Mucosa of descending colon (tissue), 3 donors: Measurements from ENCODE around the gene OAS3. TPM values are rescaled to one million over a fixed set of nuclear protein-coding genes. Genes with fewer than 3 reads are reported as not detected.
A peak's percentile ranks its signal among the peaks of the same experiment; 100 is the strongest.

Source experiments
- ATAC-seq: fragments of 200-7000 bp; cut with Tn5 transposase; one replicate; pipeline ENCODE4 v1.9.1; 2020; ENCODE audit warnings: mild to moderate bottlenecking, moderate library complexity
- DNase-seq, 3 donors: peaks; one replicate each; pipeline ENCODE4 v3.0.0-alpha.2; 2020
- H3K36me3 ChIP-seq: fragments of 200-600 bp; one replicate; pipeline ENCODE4 v1.8.0; 2021; ENCODE audit warnings: low read depth, mild to moderate bottlenecking
- H3K4me1 ChIP-seq: fragments of 200-600 bp; one replicate; pipeline ENCODE4 v1.8.0; 2021; ENCODE audit warnings: low read depth, mild to moderate bottlenecking
- H3K4me3 ChIP-seq: fragments of 200-600 bp; one replicate; pipeline ENCODE4 v1.8.0; 2021; ENCODE audit warnings: mild to moderate bottlenecking
- H3K9me3 ChIP-seq: fragments of 200-600 bp; one replicate; pipeline ENCODE4 v1.8.0; 2021; ENCODE audit warnings: mild to moderate bottlenecking
- intact Hi-C, 2 donors: fragments of 100-400 bp; cut with DNase I in 1 of 2; cut with micrococcal nuclease in 1 of 2; formaldehyde crosslinking; loops; one replicate each; pipeline versions ENCODE4 v1.11.0 to v1.11.1; 2022; cut with DNase I, micrococcal nuclease
- total RNA-seq, 3 donors: library from RNA; stranded (reverse); fragmentation: NEBNext Ultra II Directional in 2 of 3; extraction: Animal tissue kit (Norgen Biotek cat#: 25700) in 2 of 3; gene quantifications; one replicate each; pipeline versions ENCODE4 v1.2.1 to v1.2.4, GENCODE V29; 2021 to 2023
- TF ChIP-seq, protein P1 (sequence below): fragments of 200-600 bp; IDR thresholded peaks from one replicate; pipeline ENCODE4 v1.8.0; 2022; ENCODE audit warnings: antibody characterized with exemption, mild to moderate bottlenecking
- donor health status: DM: no; HTN: no; CAD: no; lungs with moderate emphysema.
- donor health status: DM: no; HTN: no; CAD: no.
- donor health status: DM: no; HTN: yes; CAD: no.

OAS3 gene
- total RNA-seq, 3 donors from 2014 or later = 14.8 to 27.4 (median 22.3) TPM

DNA sequence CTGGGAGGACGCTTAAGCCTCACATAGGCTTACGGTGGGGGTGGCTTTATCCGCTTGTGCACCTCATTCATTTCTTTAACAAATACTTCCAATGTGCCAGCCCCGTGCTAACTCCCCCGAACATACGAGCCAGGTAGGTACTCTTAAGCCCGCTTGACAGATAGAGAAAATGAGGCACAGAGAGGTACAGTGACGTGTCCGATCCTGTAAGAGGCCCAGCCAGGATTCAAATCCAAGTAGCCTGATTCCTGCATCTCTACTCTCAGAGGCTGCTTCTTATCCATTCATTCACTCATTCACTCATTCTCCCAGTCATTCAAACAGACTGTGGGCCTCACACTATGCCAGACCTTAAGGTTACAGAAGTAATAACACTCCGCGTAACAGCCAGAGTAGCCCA, 477 bp downstream of the OAS3 start:
- Histone ChIP-seq H3K4me1 (peaks cover 8% of the 10 kb centered on the region), H3K4me3 (peak overlapping the region; percentile 43), H3K36me3 (no peaks in the 10 kb centered on the region), H3K9me3 (no peaks in the 10 kb centered on the region)
- DNase-seq = no peak
- TF ChIP-seq, protein P1, sequence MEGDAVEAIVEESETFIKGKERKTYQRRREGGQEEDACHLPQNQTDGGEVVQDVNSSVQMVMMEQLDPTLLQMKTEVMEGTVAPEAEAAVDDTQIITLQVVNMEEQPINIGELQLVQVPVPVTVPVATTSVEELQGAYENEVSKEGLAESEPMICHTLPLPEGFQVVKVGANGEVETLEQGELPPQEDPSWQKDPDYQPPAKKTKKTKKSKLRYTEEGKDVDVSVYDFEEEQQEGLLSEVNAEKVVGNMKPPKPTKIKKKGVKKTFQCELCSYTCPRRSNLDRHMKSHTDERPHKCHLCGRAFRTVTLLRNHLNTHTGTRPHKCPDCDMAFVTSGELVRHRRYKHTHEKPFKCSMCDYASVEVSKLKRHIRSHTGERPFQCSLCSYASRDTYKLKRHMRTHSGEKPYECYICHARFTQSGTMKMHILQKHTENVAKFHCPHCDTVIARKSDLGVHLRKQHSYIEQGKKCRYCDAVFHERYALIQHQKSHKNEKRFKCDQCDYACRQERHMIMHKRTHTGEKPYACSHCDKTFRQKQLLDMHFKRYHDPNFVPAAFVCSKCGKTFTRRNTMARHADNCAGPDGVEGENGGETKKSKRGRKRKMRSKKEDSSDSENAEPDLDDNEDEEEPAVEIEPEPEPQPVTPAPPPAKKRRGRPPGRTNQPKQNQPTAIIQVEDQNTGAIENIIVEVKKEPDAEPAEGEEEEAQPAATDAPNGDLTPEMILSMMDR = no peak
- peak; percentile 7 for ATAC-seq
- intact Hi-C loops = no loop called here

DNA sequence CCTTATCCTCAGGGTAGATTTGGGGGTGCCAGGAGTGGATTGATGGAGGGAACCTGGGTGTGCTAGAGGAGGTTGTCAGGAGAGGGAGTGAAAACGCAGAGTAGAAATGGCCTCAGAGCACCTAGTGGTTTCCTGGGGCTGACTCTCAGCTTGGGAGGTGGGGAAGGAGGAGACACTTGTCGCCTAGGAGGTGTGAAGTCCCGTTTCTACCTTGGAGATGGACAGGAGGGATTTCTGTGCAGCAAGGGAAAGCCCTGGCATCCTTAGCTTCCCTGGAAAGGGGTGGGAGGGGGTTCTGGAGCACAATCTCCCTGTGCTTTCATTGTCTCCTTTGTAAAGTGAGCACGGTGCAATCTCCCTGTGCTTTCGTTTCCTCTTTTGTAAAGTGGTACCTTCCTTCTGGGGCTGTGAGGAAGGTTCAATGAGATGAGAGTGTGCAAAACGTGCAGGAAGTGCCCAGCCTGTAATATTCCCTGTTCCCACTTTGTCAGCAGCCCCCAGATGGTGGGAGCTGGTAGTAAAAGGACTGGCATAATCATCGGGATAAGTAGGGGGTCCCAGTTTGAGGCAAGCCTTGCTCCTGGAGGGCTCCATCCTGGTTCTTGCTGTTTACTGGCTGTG, 1.6 kb downstream of the OAS3 start:
- intact Hi-C loops = no loop called here
- DNase-seq (no peak), ATAC-seq (no peak)
- peaks cover 8% of the 10 kb centered on the region for H3K4me1 ChIP-seq
- no peaks in the 10 kb centered on the region for H3K9me3 ChIP-seq
- TF ChIP-seq, protein P1 = no peak
- no peaks in the 10 kb centered on the region for H3K36me3 ChIP-seq
- H3K4me3 ChIP-seq = no peak overlapping the region

DNA sequence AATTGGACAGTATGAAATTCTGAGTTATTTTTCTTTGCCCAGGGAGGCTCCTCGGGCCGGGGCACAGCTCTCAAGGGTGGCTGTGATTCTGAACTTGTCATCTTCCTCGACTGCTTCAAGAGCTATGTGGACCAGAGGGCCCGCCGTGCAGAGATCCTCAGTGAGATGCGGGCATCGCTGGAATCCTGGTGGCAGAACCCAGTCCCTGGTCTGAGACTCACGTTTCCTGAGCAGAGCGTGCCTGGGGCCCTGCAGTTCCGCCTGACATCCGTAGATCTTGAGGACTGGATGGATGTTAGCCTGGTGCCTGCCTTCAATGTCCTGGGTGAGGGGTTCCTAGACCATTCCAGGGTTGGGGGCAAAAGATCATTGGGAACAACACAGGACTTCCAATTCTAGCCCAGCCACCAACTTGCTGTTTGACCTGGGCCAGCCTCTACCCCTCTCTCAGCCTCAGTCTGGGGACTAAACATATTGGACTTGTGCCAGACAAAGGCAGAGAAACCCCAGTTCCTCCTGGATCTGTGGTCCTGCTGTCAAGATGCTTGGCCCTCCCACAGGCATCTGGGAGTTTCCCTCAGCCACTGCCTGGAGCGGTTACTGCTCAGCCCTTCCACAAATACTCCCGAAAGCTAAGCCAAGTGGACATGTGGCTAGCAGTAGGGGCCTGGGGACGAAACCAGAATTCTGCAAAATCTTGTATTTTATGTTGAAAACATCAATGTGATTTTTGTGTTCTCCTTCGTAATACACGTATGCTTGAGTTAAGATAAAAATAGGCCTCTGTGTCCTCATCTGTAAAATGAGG, 3.5 kb downstream of the OAS3 start:
- H3K4me1 ChIP-seq = peaks cover 8% of the 10 kb centered on the region
- TF ChIP-seq, protein P1 = no peak
- DNase-seq (no peak), ATAC-seq (no peak)
- no peak overlapping the region for H3K4me3 ChIP-seq
- no peaks in the 10 kb centered on the region for H3K9me3 ChIP-seq
- no peaks in the 10 kb centered on the region for H3K36me3 ChIP-seq
- intact Hi-C loops = no loop called here

DNA sequence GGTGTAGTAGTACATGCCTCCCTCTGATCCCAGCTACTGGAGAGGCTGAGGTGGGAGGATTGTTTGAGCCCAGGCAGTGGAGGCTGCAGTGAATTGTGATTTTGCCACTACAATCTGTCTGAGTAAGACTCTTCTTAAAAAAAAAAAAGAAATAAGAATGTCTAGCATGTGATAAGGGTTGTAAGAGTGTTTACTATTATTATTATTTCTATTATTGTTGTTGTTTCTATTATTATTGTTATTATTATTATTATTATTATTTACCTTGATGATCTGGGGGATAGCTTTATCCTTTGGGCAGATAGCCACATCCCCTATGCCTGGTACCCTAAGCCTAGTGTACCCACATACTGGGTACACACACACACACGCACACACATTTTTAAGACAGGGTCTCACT, 4.3 kb downstream of the OAS3 start:
- H3K4me1 ChIP-seq = peaks cover 8% of the 10 kb centered on the region
- ATAC-seq (no peak), DNase-seq (no peak)
- no peak overlapping the region for H3K4me3 ChIP-seq
- TF ChIP-seq, protein P1 = no peak
- H3K9me3 ChIP-seq = no peaks in the 10 kb centered on the region
- intact Hi-C loops = no loop called here
- no peaks in the 10 kb centered on the region for H3K36me3 ChIP-seq

DNA sequence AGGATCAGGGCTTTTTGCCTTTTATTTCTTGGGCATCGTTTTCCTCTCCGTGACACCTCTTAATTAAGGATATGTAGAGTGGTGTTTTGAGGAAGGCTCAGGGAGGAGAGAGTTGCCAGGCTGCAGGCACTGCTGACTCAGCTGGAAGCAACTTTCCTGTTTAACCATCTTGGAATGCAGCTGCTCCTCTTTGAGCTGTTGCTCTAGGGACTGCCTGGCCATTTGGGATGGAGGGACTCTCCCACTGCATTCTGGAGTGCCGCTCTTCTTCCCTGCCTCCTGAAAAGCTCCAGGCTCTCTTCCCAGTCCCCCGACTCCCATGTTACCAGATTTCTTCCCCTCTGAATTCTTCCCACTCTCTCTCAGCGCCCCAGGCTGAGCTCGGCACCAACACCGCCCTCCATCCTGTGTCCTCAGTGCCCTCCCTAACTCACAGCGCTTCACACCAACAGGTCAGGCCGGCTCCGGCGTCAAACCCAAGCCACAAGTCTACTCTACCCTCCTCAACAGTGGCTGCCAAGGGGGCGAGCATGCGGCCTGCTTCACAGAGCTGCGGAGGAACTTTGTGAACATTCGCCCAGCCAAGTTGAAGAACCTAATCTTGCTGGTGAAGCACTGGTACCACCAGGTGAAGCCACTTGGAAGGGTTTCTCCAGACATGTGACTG, 5.9 kb downstream of the OAS3 start:
- no peaks in the 10 kb centered on the region for H3K36me3 ChIP-seq
- H3K9me3 ChIP-seq = no peaks in the 10 kb centered on the region
- no peak overlapping the region for H3K4me3 ChIP-seq
- ATAC-seq (no peak), DNase-seq (no peak)
- intact Hi-C loops = no loop called here
- H3K4me1 ChIP-seq = peaks cover 3% of the 10 kb centered on the region
- TF ChIP-seq, protein P1 = no peak
